Stimulated activated CD8-positive, alpha-beta memory T cell treated with anti-CD3 and anti-CD28 coated beads, Interleukin-7, amount 100 ng/mL, for 1 hour (primary cell): ENCODE measurements around the gene PHF19.

Source experiments
- DNase-seq, 2 donors: peaks; one replicate each; pipeline ENCODE4 v3.0.0-alpha.2; 2020; ENCODE audit warnings: low read depth in 2 of 2

The PHF19 gene

DNA sequence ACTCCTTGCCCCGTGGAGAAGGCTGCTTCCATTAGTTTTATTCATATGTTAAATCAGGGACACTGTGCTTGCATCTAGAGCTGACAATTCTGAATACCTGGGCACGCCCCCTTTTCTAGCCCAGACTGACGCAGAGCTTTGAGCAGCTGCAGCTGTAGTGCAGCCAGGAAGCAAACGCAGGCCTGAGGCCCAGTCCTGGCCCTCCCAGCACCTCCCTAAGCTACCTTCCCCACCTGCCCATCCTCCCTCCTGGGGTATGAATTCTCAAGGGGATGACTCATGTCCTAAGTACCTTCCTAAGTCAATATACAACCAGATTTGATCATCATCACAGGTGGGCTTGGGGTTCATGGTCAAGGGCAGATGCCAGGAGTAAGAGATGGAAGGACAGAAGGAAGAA, 3.5 kb downstream of the PHF19 start:
- DNase-seq, result no peak

DNA sequence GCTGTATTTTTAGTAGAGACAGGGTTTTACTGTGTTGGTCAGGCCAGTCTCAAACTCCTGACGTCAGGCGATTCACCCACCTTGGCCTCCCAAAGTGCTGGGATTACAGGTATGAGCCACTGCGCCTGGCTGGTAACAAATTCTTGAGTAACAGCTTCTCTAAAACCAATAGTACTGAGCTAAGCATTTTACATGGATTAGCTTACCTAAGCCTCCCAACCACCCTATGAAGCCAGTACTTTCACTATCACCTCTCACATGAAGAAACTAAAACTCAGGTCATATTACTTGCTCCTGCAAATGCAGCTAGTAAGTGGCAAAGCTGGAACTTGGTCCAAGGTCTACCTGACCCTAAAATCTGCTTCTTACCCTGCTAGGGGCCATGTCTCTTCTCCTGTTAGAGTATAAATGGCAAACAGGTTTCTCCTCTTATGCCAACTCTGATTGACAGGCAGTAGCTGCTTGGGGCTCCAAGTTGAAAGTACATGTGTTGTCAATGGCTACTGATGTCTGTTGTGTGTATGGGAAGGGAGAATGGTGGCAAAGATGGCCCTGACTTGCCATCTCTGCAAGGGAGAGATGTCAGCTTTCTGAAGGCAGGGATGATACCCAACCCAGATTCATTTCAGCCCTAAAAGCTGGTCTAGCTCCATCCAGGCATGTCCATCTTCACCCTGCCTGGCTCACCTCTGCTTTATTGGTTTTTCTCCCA, 4.0 kb downstream of the PHF19 start:
- DNase-seq, result no peak

DNA sequence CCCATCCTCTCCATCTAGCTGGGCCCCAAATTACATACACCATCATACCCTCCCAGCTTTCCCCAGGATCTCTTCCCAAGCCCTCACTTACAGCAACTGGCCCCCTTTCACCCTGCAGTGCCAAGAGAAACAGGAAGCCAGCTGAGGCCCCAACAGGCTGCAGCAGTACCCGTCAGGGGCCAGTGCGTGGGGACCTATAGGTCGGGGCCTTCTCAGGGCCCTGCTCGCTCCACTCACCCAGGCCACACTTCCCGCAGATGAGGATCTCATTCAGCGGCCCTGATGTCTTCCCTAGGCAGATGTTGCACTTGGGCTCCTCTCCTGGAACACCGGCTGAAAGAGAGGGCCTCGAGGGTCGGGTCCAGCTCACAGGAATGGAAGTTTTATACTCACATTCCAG, 6.8 kb downstream of the PHF19 start:
- DNase-seq, result no peak

DNA sequence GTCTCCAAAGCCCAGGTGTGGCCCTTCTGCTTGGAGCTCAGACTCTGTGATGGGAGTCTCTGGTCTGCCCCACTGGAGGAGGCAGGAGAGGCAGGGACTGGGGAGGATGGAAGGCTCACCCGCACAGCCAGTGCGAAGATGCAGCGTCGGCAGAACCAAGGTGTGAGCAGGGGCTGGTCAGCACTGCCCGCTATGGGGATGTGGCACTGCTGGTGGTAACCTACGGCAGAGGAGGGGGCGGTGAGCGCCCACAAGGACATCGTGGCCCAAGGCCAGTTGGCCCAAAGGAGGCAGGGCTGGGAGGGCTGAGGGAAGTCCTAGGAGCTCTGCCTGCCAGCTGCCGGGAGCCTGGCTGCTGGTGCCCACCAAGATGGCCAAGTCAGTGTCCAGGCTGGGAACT, 7.3 kb downstream of the PHF19 start:
- DNase-seq, result no peak

DNA sequence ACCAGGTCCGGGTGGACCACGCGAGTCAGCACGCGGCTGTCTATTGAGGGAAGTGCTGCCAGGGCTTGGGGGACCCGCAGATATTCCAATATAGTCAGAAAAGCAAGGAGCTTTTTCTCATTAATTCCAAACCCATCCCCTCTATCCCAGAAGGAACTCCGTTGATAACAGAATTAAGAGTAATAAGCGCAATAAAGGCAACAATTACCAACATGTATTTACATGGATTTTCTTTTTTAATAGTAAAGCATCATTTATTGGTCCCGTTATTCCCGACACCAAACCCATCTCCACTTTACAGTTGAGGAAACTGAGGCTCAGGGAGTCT, 7.7 kb downstream of the PHF19 start:
- no peak for DNase-seq

DNA sequence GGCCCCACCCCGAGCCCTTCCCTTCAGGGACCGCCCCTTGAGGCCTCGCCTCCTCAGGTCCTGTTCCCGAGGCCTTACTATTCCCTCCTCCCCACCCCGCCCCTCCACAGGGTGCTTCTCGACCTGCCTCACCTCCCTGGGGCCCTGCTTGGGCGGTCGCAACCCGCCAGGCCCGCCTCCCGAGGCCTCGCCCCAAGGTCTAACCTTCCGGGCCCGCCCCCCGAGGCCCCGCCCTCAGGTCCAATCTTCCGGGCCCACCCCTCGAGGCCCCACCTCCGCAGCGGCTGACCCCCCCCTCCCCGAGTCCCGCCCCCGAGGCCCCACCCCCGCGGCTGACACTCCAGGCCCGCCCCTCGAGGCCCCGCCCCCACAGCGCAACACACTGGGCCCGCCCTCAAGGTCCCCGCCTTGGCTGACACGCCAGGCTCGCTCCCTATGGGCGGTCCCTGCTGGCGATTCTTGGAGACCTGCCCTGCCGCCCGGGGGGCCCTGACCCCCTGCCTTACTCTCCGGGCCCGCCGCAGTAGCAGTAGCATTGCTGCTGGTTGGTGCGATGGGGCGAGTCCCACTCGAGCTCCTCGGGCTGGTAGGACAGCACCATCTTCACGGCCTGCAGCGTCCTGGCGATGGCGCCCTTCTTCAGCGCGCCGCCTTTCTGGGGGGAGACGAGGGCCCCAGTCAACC, 8.2 kb downstream of the PHF19 start:
- DNase-seq, result peak; percentile 92 to 97

DNA sequence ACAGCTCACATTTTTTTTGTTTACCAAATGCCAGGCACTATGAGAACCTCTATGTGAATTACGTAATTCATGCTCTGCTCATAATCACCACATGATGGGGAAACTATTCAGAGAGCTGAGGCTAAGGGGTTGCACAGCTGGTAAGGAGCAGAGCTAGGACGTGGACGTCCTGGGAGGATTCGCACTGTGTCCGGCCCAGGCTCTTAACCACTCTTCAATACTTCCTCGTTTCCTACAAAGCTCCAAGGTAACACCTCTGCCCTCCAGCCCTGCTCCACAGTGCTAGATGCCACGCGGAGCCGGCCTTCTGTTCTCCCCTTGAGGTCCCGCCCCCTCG, 8.7 kb downstream of the PHF19 start:
- DNase-seq, result no peak

DNA sequence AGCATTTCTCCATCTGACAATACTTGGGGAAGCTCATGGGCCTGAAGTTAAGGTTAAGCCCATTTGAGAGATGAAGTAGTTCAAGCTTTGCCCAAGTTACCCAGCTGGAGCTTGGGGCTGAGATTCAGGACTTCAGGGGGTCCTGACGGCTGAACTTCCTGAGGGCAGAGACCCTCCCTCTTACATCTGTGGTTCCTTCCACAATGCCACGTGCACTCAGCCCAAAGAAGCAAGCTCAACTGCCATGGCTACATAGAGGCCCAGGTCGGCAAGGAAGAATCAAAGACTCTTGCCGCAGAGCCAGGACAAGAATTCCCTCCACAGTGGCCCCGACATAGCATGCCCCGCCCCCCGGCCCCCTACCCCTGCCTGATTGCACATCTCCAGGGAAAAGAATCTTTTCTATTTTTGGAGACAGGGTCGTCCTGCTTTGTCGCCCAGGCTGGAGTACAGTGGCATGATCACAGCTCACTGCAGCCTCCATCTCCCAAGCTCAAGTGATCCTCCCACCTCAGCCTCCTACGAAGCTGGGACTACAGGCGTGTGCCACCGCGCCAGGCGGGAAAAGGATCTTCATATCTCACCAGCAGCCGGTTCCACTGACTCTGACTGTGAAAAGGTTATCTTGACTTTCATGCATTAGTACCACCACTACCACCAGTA, 9.2 kb downstream of the PHF19 start:
- no peak for DNase-seq

DNA sequence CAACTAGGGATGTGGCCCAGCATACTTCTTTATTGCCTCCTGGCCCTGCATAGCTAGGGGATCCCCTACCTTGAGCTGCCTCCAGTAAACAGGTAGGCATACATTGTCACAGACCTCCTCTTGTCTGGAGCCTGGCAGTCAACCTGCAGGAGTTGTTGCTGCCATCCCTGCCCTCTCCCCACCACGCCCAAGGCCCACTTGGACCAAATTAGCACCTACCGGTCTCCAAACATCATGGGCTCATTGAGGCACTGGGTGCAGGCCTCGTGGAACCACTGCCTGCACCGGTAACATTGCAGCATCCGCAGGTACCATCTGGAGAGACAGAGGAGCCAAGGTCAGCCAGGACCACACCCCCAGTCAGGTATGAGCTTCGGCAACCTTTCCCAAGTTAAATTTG, 10.3 kb downstream of the PHF19 start:
- DNase-seq, result no peak

DNA sequence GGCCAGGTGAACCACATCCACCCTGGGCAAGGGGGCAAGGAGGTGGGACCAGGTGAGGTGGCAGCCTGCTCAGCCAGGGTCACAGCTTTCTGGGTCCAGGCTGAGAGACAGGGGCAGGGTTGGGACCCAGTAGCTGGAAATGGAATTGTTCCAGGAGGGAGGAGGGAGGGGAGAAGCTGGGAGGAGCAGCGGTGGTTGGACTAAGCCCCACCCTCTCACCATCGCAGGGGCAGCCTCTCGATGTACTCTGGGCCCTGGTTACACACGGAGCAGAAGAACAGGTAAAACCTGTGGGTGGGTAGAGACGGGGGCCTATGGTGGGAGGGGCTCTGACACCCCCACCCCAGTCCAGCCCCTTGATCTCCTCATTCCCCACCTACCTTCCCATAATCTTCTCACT, 11.2 kb downstream of the PHF19 start:
- no peak for DNase-seq

DNA sequence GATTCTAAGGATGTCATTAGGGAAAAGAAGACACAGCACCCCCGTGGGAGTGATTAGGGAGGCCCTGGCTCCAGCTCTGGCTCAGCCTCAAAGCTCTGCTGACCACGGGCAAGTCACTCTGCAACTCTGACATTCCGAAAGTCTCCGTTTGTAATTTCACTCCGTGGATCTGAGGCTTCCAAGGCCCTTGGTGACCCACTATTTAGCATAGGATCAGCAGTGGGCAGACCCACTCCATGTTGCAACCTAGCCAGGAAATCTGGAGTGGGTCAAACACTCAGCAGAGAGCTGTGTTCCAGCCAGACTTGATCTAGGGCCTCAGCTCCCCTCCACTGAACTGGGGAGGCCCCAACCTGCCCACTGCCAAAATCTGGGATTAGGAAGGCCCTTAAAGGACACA, 11.8 kb downstream of the PHF19 start:
- DNase-seq, result no peak

DNA sequence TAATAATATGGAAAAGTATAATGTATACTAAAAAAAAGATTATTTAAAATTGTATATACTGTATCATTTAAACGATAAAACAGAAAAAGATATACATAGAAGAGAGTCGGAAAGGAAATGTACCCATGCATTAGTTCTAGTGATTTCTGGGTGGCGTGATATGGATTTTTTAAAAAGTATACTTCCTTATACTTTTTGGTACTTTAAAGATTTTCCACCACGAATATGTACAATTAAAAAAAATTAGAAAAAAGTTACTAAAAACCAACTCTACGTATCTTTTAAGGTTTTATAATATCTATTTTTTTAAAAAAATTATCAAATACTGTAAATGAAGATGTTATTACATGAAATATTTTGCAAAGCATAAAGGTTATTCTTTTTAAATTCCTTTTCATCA, 12.3 kb downstream of the PHF19 start:
- no peak for DNase-seq

DNA sequence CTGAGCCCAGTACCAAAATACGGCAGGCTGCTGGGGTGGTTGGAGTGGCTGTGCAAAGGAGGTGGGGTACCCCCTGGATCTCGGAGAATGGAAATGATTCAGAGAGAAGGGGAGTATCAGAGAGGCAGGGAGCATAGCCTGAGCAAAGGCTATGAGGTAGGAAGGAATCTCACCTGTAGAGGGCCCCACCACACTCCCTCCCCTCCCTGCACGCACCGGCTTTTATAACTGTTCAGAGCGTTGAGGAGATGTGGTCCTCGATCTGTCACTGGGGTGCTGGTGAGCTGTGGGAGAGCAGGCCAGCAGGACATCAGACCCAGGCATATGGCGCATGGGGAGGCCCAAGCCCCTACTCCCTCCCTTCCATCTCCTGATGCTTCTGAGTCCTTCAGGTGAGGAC, 13.2 kb downstream of the PHF19 start:
- DNase-seq, result no peak

DNA sequence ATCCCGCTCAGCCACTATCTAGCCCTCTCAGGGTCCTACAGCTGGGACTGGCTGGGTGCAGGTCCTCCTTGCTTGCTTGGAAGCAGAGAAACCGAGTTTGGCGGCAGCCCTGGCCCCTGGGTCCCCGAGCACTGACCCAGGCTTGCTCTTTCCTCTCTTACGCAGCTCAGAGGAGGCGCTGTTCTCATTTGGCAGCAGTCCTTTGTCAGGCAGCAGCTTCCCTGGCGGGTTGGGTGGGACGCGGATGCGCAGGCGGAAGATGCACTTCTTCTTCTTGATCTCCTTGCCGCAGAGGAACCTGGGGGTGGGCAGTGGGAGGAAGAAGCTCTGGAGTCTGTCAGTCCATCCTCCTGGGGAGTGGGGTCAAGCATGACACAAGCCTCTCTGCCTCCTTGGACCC, 14.5 kb downstream of the PHF19 start:
- DNase-seq, result no peak

DNA sequence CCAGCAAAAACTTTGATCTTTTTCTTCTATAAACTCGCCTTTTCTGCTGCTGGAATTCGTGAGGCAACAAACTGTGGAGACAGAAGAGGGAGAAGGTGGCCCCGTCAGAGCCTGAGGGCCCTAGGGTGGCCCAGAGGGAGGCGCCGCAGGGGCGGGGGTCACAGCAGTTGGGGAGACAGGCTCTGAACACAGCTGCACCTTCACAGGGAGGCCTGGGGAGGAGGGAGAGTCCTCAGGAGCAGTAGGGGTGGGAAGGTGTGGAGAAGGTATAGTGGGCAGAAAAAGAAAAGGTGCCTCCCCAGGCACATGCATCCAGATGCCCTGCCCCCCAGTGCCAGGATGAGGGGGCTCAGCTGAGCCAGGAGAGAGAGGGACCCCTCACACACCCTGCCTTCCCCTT, 15.1 kb downstream of the PHF19 start:
- DNase-seq, result no peak

DNA sequence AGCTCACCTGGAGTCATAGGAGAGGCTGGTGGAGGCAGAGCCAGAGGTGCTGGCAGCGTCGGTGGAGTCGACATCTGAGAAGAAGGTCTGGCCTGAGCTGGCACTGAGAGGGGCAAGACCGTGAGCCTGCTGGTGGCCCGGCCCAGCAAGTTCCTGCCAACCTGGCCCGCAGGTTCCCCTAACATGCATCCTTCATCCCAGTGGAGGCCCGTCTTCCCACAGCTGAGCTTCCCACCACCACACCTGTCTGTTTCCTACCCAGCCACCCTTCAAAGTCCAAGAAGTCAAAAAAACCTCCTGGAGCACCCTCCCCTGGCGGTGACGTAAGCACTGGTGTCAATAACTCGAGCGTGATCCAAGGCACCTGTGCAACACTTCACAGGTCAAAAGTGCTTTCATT, 16.9 kb downstream of the PHF19 start:
- DNase-seq, result no peak

DNA sequence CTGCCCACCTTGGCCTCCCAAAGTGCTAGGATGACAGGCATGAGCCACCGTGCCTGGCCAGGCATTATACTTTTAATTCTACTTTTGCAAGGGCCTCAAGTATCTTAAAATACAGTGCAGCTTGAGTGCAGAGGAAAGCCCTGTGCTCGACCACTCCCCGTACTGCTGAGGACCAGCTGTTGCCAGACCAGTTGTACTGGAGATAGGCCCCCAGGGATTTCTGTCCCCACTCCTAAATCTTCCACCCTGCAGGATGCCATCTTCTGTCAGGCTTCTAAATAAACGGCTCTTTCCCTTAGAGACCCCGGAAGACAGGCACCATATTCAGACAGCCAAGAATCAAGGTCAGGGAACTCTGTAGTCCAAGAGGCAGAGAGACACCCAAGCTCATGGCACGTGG, 17.6 kb downstream of the PHF19 start:
- DNase-seq, result no peak

DNA sequence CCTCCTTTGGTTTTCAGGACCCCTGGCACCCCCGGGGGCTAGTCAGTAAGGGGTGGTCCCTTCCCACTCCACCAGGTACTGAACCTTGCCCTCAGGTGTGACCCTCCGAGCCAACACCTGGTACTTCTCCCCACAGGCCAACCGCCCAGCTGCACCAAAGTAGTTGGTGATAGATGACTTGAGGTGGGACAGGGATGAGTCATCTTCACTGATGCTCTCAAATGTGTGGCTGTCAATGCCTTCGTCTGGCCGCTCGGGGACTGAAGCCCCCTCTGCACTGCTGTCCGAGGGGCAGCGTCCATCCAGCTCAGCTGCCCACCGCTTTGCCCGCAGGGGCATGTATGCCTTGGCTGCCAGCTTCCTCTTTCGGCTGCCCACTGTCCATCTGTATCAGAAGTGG, 19.1 kb downstream of the PHF19 start:
- no peak for DNase-seq

DNA sequence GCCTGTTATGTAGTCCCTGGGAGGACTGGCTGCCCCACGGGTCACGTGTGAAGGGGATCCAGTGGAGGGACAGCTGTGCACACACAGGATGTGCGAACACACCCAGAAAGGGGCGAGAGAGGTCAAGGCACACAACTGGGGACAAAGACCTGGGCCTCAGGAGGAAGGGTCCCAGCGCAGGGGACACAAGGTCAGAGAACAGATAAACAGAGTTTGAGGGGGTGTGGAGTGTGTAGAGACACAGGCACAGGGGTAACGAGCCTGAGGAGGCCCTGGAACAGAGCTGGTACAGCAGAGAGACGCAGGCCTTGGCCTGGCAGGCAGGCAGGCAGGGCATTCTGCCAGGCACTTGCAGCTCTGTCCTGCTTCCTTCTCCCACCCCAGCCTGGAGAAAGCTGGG, 19.5 kb downstream of the PHF19 start:
- no peak for DNase-seq

DNA sequence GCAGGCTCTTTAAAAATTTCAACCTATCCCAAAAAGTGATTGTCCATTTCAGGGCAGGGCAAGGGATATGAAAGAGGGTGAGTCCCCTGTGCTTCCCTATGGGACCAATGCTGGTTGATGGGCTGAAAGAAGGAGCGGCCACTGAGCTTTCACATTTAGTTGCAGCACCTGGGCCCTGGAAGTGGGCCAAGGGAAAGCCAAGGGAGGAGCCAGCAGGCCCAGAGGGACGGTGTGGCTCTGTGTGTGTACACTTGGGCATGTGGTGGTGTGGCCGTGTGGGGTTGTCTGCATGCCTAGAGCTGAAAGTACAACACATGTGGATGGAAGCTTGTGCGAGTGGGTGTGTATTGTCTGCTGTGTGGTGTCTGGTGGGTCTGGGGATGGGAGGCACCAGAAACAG, 20.3 kb downstream of the PHF19 start:
- DNase-seq, result no peak

DNA sequence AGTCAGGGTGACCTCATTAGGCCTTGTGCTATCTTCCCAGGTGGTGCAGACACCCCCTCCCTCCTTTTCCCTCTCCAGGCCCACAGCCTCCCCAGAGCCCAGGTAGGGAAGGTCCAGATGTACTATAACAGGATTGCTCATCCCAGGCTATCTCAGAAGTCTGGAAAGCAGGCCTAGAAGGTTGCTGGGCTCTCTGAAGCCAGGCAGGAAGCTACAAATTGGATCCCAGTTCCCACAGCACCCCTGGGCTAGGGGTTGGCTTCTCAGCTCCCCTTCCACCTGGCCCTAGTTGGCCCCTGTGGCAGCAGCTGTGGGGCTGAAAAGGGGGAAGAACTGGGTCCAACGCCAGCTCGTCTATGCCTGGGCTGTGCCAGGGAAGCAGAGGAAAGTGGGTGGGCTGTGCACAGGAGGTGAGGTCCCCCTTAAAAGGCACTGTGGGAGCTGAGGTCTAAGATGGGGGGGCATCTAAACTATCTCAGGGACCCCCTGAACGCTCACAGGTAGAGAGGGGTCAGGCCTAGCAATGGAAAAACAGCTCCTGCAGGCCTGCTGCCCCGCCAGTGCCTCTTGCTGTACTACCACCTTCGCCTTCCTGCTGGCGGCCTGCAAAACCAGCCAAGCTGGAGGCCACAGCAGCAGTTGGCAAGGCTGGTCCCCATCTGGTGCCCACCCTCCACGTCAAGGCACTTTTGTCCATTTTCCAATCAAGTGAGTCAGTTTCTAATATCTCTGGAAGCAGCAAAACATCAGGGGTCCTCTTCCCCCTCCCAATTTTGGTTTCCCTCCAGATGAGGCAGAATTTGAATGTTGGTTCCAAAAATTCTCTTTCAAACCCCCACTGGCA, 20.9 kb downstream of the PHF19 start:
- no peak for DNase-seq

DNA sequence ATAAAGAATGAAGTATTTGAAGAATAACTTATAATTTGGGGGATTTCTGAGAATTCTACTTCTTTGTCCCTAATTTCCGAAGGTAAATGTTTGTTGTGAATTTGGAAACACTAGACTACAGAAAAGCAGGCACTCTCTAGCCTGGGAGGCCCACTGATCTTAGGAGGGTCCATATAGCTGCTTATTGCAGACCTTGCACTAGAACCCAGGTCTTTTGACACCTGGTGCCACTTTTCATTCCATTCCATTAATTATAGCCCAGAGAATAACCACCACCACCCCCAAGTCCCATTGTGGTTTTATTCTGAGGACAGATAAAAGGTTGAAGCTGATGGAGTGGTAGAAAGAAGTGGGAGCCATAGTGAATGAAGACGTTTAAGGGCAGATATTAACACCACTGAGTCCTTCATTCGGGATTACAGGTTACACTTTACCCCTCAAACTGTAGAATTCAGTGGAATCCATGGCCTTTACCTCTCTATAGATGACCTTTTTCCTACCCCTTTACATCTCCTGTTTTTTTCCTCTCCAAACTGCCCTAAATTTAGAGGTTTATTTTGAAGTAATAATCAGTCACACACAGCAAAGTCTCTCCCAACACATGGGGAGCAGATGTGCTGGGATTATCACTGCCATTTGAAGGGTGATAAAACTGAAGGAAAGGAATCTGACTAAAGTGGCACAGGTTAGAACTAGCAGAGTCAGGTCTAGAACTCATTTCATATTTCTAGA, 22.2 kb downstream of the PHF19 start:
- DNase-seq, result no peak
